ENCODE measurements around the gene RNF130. TPM values are rescaled to one million over a fixed set of nuclear protein-coding genes. Genes with fewer than 3 reads are reported as not detected.
"Not testable (repeated sequence)": the region's sequence is repeated elsewhere in the genome, so short reads cannot be mapped to it uniquely, and the experiment has no call there.

RNF130 gene
- total RNA-seq, 1 donor from 2014 or later, result 10.0 TPM

- H3K4me1 Mint-ChIP-seq (ENCODE audit: low read depth), result peaks cover 32% of the 10 kb centered on the region
- H3K4me3 Mint-ChIP-seq (ENCODE audit: low read depth), result no peak overlapping the region
- no peaks in the 10 kb centered on the region for H3K27me3 Mint-ChIP-seq (ENCODE audit: low read depth)
- no peaks in the 10 kb centered on the region for H3K9me3 Mint-ChIP-seq
- H3K27ac Mint-ChIP-seq, result no peak overlapping the region
- intact Hi-C loops (cut with micrococcal nuclease), result no loop called here
- H3K36me3 Mint-ChIP-seq (ENCODE audit: low read depth), result no peaks in the 10 kb centered on the region
- no peak for DNase-seq (ENCODE audit: low spot score)
These were observed 65.4 kb downstream of the RNF130 start for GRCh38 chr5:180006141-180006540.

GRCh38 chr5:180003127-180003526, 68.4 kb downstream of the RNF130 start:
- H3K36me3 Mint-ChIP-seq (ENCODE audit: low read depth), result no peaks in the 10 kb centered on the region
- intact Hi-C loops (cut with micrococcal nuclease), result no loop called here
- H3K4me3 Mint-ChIP-seq (ENCODE audit: low read depth), result no peak overlapping the region
- no peak overlapping the region for H3K27ac Mint-ChIP-seq
- no peaks in the 10 kb centered on the region for H3K9me3 Mint-ChIP-seq
- DNase-seq (ENCODE audit: low spot score), result no peak
- H3K27me3 Mint-ChIP-seq (ENCODE audit: low read depth), result no peaks in the 10 kb centered on the region
- peaks cover 30% of the 10 kb centered on the region for H3K4me1 Mint-ChIP-seq (ENCODE audit: low read depth)

- intact Hi-C loops (cut with micrococcal nuclease), result no loop called here
- Mint-ChIP-seq H3K27ac (no peak overlapping the region), H3K4me1 (ENCODE audit: low read depth) (peaks cover 18% of the 10 kb centered on the region), H3K4me3 (ENCODE audit: low read depth) (no peak overlapping the region), H3K27me3 (ENCODE audit: low read depth) (no peaks in the 10 kb centered on the region), H3K9me3 (peaks cover 1% of the 10 kb centered on the region), H3K36me3 (ENCODE audit: low read depth) (no peaks in the 10 kb centered on the region)
- DNase-seq (ENCODE audit: low spot score), result no peak
These were observed 69.8 kb downstream of the RNF130 start for GRCh38 chr5:180001742-180002141.

- Mint-ChIP-seq H3K36me3 (ENCODE audit: low read depth) (no peaks in the 10 kb centered on the region), H3K4me3 (ENCODE audit: low read depth) (no peak overlapping the region), H3K9me3 (peaks cover 7% of the 10 kb centered on the region), H3K4me1 (ENCODE audit: low read depth) (peaks cover 12% of the 10 kb centered on the region), H3K27ac (no peak overlapping the region), H3K27me3 (ENCODE audit: low read depth) (no peaks in the 10 kb centered on the region)
- intact Hi-C loops (cut with micrococcal nuclease), result no loop called here
- DNase-seq (ENCODE audit: low spot score), result no peak
These were observed 70.4 kb downstream of the RNF130 start for GRCh38 chr5:180001136-180001535.

- H3K4me3 Mint-ChIP-seq (ENCODE audit: low read depth), result no peak overlapping the region
- H3K27ac Mint-ChIP-seq, result no peak overlapping the region
- no peak for DNase-seq (ENCODE audit: low spot score)
- intact Hi-C loops (cut with micrococcal nuclease), result no loop called here
- no peaks in the 10 kb centered on the region for H3K27me3 Mint-ChIP-seq (ENCODE audit: low read depth)
- no peaks in the 10 kb centered on the region for H3K36me3 Mint-ChIP-seq (ENCODE audit: low read depth)
- peaks cover 14% of the 10 kb centered on the region for H3K9me3 Mint-ChIP-seq
- H3K4me1 Mint-ChIP-seq (ENCODE audit: low read depth), result no peaks in the 10 kb centered on the region
These were observed 73.1 kb downstream of the RNF130 start for GRCh38 chr5:179998485-179998884.

- Mint-ChIP-seq H3K4me3 (ENCODE audit: low read depth) (no peak overlapping the region), H3K9me3 (peaks cover 18% of the 10 kb centered on the region), H3K36me3 (ENCODE audit: low read depth) (no peaks in the 10 kb centered on the region), H3K4me1 (ENCODE audit: low read depth) (no peaks in the 10 kb centered on the region), H3K27me3 (ENCODE audit: low read depth) (no peaks in the 10 kb centered on the region), H3K27ac (no peak overlapping the region)
- no peak for DNase-seq (ENCODE audit: low spot score)
- intact Hi-C loops (cut with micrococcal nuclease), result no loop called here
These were observed 76.8 kb downstream of the RNF130 start for GRCh38 chr5:179994583-179995323.

- DNase-seq (ENCODE audit: low spot score); H3K4me1 Mint-ChIP-seq (ENCODE audit: low read depth); intact Hi-C loops (cut with micrococcal nuclease); H3K36me3 Mint-ChIP-seq (ENCODE audit: low read depth); H3K27ac Mint-ChIP-seq; H3K27me3 Mint-ChIP-seq (ENCODE audit: low read depth); H3K4me3 Mint-ChIP-seq (ENCODE audit: low read depth): not testable (repeated sequence)
- peaks cover 18% of the 10 kb centered on the region for H3K9me3 Mint-ChIP-seq
These were observed 78.7 kb downstream of the RNF130 start for GRCh38 chr5:179992855-179993254.

- no peaks in the 10 kb centered on the region for H3K4me1 Mint-ChIP-seq (ENCODE audit: low read depth)
- no peaks in the 10 kb centered on the region for H3K36me3 Mint-ChIP-seq (ENCODE audit: low read depth)
- H3K9me3 Mint-ChIP-seq, result peaks cover 10% of the 10 kb centered on the region
- peaks cover 5% of the 10 kb centered on the region for H3K27me3 Mint-ChIP-seq (ENCODE audit: low read depth)
- no peak overlapping the region for H3K4me3 Mint-ChIP-seq (ENCODE audit: low read depth)
- intact Hi-C loops (cut with micrococcal nuclease), result no loop called here
- H3K27ac Mint-ChIP-seq, result no peak overlapping the region
- DNase-seq (ENCODE audit: low spot score), result no peak
These were observed 80.5 kb downstream of the RNF130 start for GRCh38 chr5:179991106-179991505.

GRCh38 chr5:179990525-179990924, 81.0 kb downstream of the RNF130 start:
- H3K4me3 Mint-ChIP-seq (ENCODE audit: low read depth); intact Hi-C loops (cut with micrococcal nuclease); H3K9me3 Mint-ChIP-seq; H3K36me3 Mint-ChIP-seq (ENCODE audit: low read depth); H3K27me3 Mint-ChIP-seq (ENCODE audit: low read depth); H3K4me1 Mint-ChIP-seq (ENCODE audit: low read depth); H3K27ac Mint-ChIP-seq; DNase-seq (ENCODE audit: low spot score): not testable (repeated sequence)

GRCh38 chr5:179986328-179986727, 85.2 kb downstream of the RNF130 start:
- DNase-seq (ENCODE audit: low spot score), result no peak
- H3K9me3 Mint-ChIP-seq, result no peaks in the 10 kb centered on the region
- intact Hi-C loops (cut with micrococcal nuclease), result no loop called here
- H3K4me1 Mint-ChIP-seq (ENCODE audit: low read depth), result no peaks in the 10 kb centered on the region
- no peak overlapping the region for H3K4me3 Mint-ChIP-seq (ENCODE audit: low read depth)
- H3K27me3 Mint-ChIP-seq (ENCODE audit: low read depth), result peaks cover 6% of the 10 kb centered on the region
- no peak overlapping the region for H3K27ac Mint-ChIP-seq
- no peaks in the 10 kb centered on the region for H3K36me3 Mint-ChIP-seq (ENCODE audit: low read depth)

GRCh38 chr5:179981636-179982035, 89.9 kb downstream of the RNF130 start:
- Mint-ChIP-seq H3K36me3 (ENCODE audit: low read depth) (no peaks in the 10 kb centered on the region), H3K27me3 (ENCODE audit: low read depth) (peaks cover 3% of the 10 kb centered on the region), H3K4me3 (ENCODE audit: low read depth) (no peak overlapping the region), H3K9me3 (no peaks in the 10 kb centered on the region), H3K4me1 (ENCODE audit: low read depth) (no peaks in the 10 kb centered on the region), H3K27ac (no peak overlapping the region)
- no peak for DNase-seq (ENCODE audit: low spot score)
- intact Hi-C loops (cut with micrococcal nuclease), result no loop called here

GRCh38 chr5:179980767-179981166, 90.8 kb downstream of the RNF130 start:
- no peak for DNase-seq (ENCODE audit: low spot score)
- intact Hi-C loops (cut with micrococcal nuclease), result no loop called here
- Mint-ChIP-seq H3K27me3 (ENCODE audit: low read depth) (no peaks in the 10 kb centered on the region), H3K4me3 (ENCODE audit: low read depth) (no peak overlapping the region), H3K27ac (no peak overlapping the region), H3K4me1 (ENCODE audit: low read depth) (no peaks in the 10 kb centered on the region), H3K9me3 (no peaks in the 10 kb centered on the region), H3K36me3 (ENCODE audit: low read depth) (no peaks in the 10 kb centered on the region)

GRCh38 chr5:179978792-179979191, 92.8 kb downstream of the RNF130 start:
- no peaks in the 10 kb centered on the region for H3K36me3 Mint-ChIP-seq (ENCODE audit: low read depth)
- no peaks in the 10 kb centered on the region for H3K9me3 Mint-ChIP-seq
- H3K4me3 Mint-ChIP-seq (ENCODE audit: low read depth), result no peak overlapping the region
- intact Hi-C loops (cut with micrococcal nuclease), result no loop called here
- no peaks in the 10 kb centered on the region for H3K27me3 Mint-ChIP-seq (ENCODE audit: low read depth)
- H3K27ac Mint-ChIP-seq, result no peak overlapping the region
- no peak for DNase-seq (ENCODE audit: low spot score)
- H3K4me1 Mint-ChIP-seq (ENCODE audit: low read depth), result no peaks in the 10 kb centered on the region

GRCh38 chr5:179975713-179976134, 95.8 kb downstream of the RNF130 start:
- Mint-ChIP-seq H3K27ac (no peak overlapping the region), H3K4me3 (ENCODE audit: low read depth) (no peak overlapping the region), H3K36me3 (ENCODE audit: low read depth) (no peaks in the 10 kb centered on the region), H3K4me1 (ENCODE audit: low read depth) (peaks cover 2% of the 10 kb centered on the region), H3K9me3 (no peaks in the 10 kb centered on the region), H3K27me3 (ENCODE audit: low read depth) (no peaks in the 10 kb centered on the region)
- intact Hi-C loops (cut with micrococcal nuclease), result no loop called here
- no peak for DNase-seq (ENCODE audit: low spot score)

Data from activated T-helper 2 cell treated with anti-CD3 and anti-CD28 coated beads, Interferon-gamma antibody, Interleukin-2, Interleukin-4, amounts not matched to agents 10 μg/mL and 5 μg/mL and 100 μg/mL, durations not matched to agents 14 hours and 24 hours and 36 hours (primary cell).